Natural killer cell (primary cell): ENCODE results near the gene MRPL53. TPM values are rescaled to one million over a fixed set of nuclear protein-coding genes. Genes with fewer than 3 reads are reported as not detected.

ENCODE experiments used
- ATAC-seq, 3 donors: fragments of 150-1000 bp in 2 of 3; fragments of 200-7000 bp in 1 of 3; cut with Tn5 transposase; 1 replicate in 1 of 3; 2 replicates in 2 of 3; pipeline ENCODE4 v1.10.0; 2021; ENCODE audit warnings: mild to moderate bottlenecking in 2 of 3, moderate library complexity in 2 of 3
- DNase-seq, 2 donors: peaks; one replicate each; pipeline versions ENCODE4 v3.0.0 to v3.0.0-alpha.2; 2013 to 2021; ENCODE audit warnings: mixed read lengths in 1 of 2
- H3K27ac ChIP-seq: one replicate; pipeline ENCODE4 v1.5.1; 2013; ENCODE audit warnings: mild to moderate bottlenecking, low read length
- H3K27me3 ChIP-seq: one replicate; pipeline ENCODE4 v1.6.1; 2013; ENCODE audit warnings: low read length; ENCODE audit not compliant: control insufficient read depth, insufficient read depth
- H3K36me3 ChIP-seq: one replicate; pipeline ENCODE4 v1.6.1; 2013; ENCODE audit warnings: low read length; ENCODE audit not compliant: control insufficient read depth, insufficient read depth
- H3K4me1 ChIP-seq: one replicate; pipeline ENCODE4 v1.6.1; 2013; ENCODE audit warnings: low read length; ENCODE audit not compliant: control insufficient read depth, insufficient read depth
- H3K4me3 ChIP-seq: one replicate; pipeline ENCODE4 v1.5.1; 2013; ENCODE audit warnings: low read length
- H3K9me3 ChIP-seq: one replicate; pipeline ENCODE4 v1.6.1; 2013; ENCODE audit warnings: low read length; ENCODE audit not compliant: control insufficient read depth, insufficient read depth
- H3K27ac Mint-ChIP-seq, 2 donors: one replicate each; pipeline ENCODE4 v1.8.0; 2022; ENCODE audit warnings: mild to moderate bottlenecking in 2 of 2, mixed read lengths in 2 of 2, moderate library complexity in 1 of 2
- H3K27me3 Mint-ChIP-seq, 2 donors: one replicate each; pipeline ENCODE4 v1.8.0; 2022; ENCODE audit warnings: low read depth in 2 of 2, mixed read lengths in 2 of 2
- H3K36me3 Mint-ChIP-seq: one replicate; pipeline ENCODE4 v1.8.0; 2022; ENCODE audit warnings: mixed read lengths
- H3K4me1 Mint-ChIP-seq, 2 donors: one replicate each; pipeline ENCODE4 v1.8.0; 2022; ENCODE audit warnings: mixed read lengths in 2 of 2
- H3K4me3 Mint-ChIP-seq: one replicate; pipeline ENCODE4 v1.8.0; 2022; ENCODE audit warnings: mild to moderate bottlenecking, moderate library complexity, mixed read lengths
- H3K9me3 Mint-ChIP-seq, 2 donors: one replicate each; pipeline ENCODE4 v1.8.0; 2022; ENCODE audit warnings: mixed read lengths in 2 of 2
- CTCF ChIP-seq: fragments of 200-600 bp; IDR thresholded peaks from one replicate; pipeline ENCODE4 v1.8.0; 2022; ENCODE audit warnings: antibody characterized with exemption
- WGBS: methylation state at CpG from one replicate; pipeline ENCODE4 v1.1.7; 2013; ENCODE audit warnings: missing lambda C conversion rate; ENCODE audit not compliant: insufficient coverage; 5-methylcytosine and 5-hydroxymethylcytosine counted together
- intact Hi-C: fragments of 100-400 bp; cut with micrococcal nuclease; formaldehyde crosslinking; loops from one replicate; pipeline ENCODE4 v1.14.2; 2022
- total RNA-seq, 4 donors: library from RNA; stranded (reverse); fragments of 120-200 nt in 1 of 4; gene quantifications; one replicate each; pipeline versions ENCODE4 v1.2.3 to v1.2.4, GENCODE V29; 2013 to 2022

The MRPL53 gene
- total RNA-seq, 3 donors from 2014 or later (not counting 1 experiment from before 2014, with no cell fraction given), result 42.4 to 49.7 (median 42.4) TPM

DNA sequence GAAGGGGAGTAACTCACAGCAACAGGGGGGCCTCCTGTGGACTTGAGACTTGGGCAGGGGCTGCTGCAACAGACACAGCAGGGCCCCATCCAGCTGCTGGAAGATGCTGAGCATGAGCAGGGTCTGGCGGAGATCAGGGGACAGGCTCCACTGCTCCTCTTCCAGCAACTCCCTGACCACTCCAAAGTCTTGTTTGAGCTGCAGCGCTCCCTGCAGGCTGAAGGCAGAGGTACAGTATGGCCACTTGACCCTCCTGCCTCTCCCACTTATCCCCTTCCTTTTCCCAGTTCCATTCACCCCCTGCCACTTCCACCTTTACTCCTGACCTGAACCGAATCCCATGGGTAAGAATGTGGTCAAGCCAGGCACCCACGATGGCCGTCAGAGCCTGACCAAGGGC is 2.4 kb upstream of the MRPL53 start:
- Histone ChIP-seq H3K36me3 (peaks cover 22% of the 10 kb centered on the region), H3K27me3 (no peaks in the 10 kb centered on the region), H3K27ac (no peak overlapping the region), H3K4me1 (peaks cover 24% of the 10 kb centered on the region), H3K4me3 (no peak overlapping the region), H3K9me3 (no peaks in the 10 kb centered on the region)
- Mint-ChIP-seq H3K36me3 (no peaks in the 10 kb centered on the region), H3K27ac (peak overlapping the region; percentile 0 to 98), H3K4me3 (no peak overlapping the region), H3K27me3 (no peaks in the 10 kb centered on the region), H3K9me3 (no peaks in the 10 kb centered on the region), H3K4me1 (peaks cover 25 to 27% of the 10 kb centered on the region in 2 donors)
- DNase-seq, result no peak
- no peak for ATAC-seq
- 96% methylated on average over 5 of the region's 5 CpGs for WGBS
- intact Hi-C loops, result no loop called here
- no peak for TF ChIP-seq CTCF

GRCh38 chr2:74474481-74474880 is 2.0 kb upstream of the MRPL53 start:
- H3K36me3 ChIP-seq, result peaks cover 20% of the 10 kb centered on the region
- H3K4me1 ChIP-seq, result peaks cover 24% of the 10 kb centered on the region
- Mint-ChIP-seq H3K36me3 (no peaks in the 10 kb centered on the region), H3K9me3 (no peaks in the 10 kb centered on the region), H3K27me3 (no peaks in the 10 kb centered on the region), H3K4me1 (peaks cover 27% of the 10 kb centered on the region in 2 donors), H3K27ac (peak overlapping the region; percentile 0 to 98), H3K4me3 (no peak overlapping the region)
- no peak overlapping the region for H3K4me3 ChIP-seq
- 97% methylated on average over 6 of the region's 6 CpGs for WGBS
- intact Hi-C loops, result no loop called here
- DNase-seq (no peak), ATAC-seq (no peak)
- H3K27ac ChIP-seq, result no peak overlapping the region
- TF ChIP-seq CTCF, result no peak
- no peaks in the 10 kb centered on the region for H3K27me3 ChIP-seq
- H3K9me3 ChIP-seq, result no peaks in the 10 kb centered on the region

DNA sequence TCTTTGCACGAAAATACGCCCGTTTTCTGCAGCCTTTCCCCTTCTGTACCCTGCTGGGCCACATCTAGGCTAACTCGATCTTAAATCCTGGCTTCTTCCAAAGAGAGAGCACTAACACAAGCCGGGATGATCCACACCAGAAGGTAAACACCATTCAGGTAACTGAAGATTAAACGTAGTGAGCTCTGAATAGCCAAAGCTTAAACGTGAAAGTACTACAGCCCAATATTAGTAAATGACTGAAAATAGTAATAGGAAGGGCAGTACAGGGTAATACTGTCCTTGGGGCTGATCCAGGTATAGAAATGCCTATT is 422 bp upstream of the MRPL53 start:
- H3K27me3 ChIP-seq, result no peaks in the 10 kb centered on the region
- ATAC-seq, result no peak
- Mint-ChIP-seq H3K4me3 (peak overlapping the region; percentile 95), H3K36me3 (no peaks in the 10 kb centered on the region), H3K9me3 (no peaks in the 10 kb centered on the region), H3K4me1 (peaks cover 27% of the 10 kb centered on the region in 2 donors), H3K27me3 (no peaks in the 10 kb centered on the region), H3K27ac (peak overlapping the region; percentile 97 to 98)
- H3K9me3 ChIP-seq, result no peaks in the 10 kb centered on the region
- H3K27ac ChIP-seq, result peak overlapping the region; percentile 82
- TF ChIP-seq CTCF, result no peak
- intact Hi-C loops, result loop anchor here (1.0 kb wide), 2 partner anchors 10 to 15 kb away; partner anchors contain the start of genes TTC31 and WBP1
- WGBS, result 7% methylated on average over 6 of the region's 7 CpGs
- H3K36me3 ChIP-seq, result peaks cover 17% of the 10 kb centered on the region
- H3K4me1 ChIP-seq, result peaks cover 24% of the 10 kb centered on the region
- no peak for DNase-seq
- peak overlapping the region; percentile 50 for H3K4me3 ChIP-seq
